LNCaP clone FGC (cell line): ENCODE results near the gene RAET1G.
"Not testable (repeated sequence)": the region's sequence is repeated elsewhere in the genome, so short reads cannot be mapped to it uniquely, and the experiment has no call there.

ENCODE experiments used
- DNase-seq: peaks from one replicate; pipeline ENCODE4 v3.0.0-alpha.2; 2011; ENCODE audit warnings: low read depth
- H3K4me3 ChIP-seq: 2 replicates; pipeline ENCODE4 v1.5.1; 2011; ENCODE audit warnings: mild to moderate bottlenecking, low read depth, low read length, control low read depth
- CTCF ChIP-seq: IDR thresholded peaks from 2 replicates; pipeline ENCODE4 v1.5.1; 2012; ENCODE audit warnings: mild to moderate bottlenecking; ENCODE audit not compliant: control insufficient read depth, insufficient read depth; ENCODE audit errors: extremely low read depth

RAET1G gene

DNA sequence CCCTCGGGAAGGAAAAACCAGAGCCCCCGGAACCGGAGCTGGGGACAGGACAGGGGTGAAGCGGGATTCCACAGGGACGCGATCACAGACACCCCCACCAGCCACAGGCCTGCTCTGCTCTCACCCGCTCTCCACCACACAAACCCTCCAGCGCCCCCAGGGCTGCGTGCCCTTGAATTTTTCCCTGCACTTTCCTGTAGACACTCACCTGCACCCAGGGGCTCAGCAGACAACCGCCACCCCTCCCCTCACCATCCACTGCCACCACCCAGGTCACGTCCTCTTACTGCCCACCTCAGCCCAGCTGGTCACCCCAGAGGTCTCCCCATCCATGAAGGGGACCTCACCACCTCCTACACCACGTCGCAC, 19.5 kb upstream of the RAET1G start:
- H3K4me3 ChIP-seq = peak overlapping the region; percentile 59
- DNase-seq = no peak
- no peak for TF ChIP-seq CTCF

DNA sequence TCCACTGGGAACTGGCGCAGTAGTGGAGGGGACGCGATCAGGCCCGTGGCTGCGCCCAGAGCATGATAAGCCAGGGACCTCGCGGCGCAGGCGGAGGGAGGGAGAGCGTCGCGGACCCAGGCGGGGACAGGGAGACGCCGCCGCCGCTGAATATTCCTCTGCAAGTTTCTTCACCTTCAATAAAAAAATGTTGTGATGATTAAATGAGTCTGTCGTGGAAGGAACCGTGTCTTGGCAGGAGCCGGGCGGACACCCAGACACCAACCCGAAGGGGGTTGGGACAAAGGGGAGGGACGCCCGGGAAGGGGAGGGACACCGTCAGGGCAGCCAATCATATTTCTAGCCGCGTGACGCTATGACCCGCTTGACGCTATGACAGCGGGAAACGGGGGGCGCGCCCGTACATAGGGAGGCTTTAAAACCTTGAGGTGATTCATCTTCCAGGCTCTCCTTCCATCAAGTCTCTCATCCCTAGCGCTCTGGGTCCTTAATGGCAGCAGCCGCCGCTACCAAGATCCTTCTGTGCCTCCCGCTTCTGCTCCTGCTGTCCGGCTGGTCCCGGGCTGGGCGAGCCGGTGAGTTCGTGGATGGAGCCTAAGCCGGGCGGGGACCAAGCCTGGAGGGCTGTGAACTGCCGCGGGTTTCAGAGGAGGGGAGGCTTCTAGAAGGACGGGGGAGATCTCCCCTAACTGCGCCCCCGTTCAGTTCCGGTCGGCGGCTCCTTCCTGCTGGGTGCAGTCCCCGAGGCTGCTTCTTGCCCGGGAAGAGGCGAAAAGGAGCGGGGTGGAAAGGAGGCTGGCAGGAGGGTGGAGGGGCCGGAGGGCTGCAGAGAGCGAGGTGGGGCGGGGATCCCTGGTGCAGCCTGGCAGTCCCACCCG, 18.9 kb upstream of the RAET1G start, which contains the start of gene ULBP2:
Gene ULBP2 (plus strand): TSS at position 432 of the 878 bp plus-strand sequence. CDS start 59 bp downstream, at position 491.
- peak within 1 kb of the TSS; percentile 59 for H3K4me3 ChIP-seq
- DNase-seq = peak; percentile 28
- no peak for TF ChIP-seq CTCF

GRCh38 chr6:149940672-149940982, 17.7 kb upstream of the RAET1G start:
- no peak overlapping the region for H3K4me3 ChIP-seq
- DNase-seq = no peak
- TF ChIP-seq CTCF = no peak

GRCh38 chr6:149939909-149940671, 17.2 kb upstream of the RAET1G start:
- no peak for DNase-seq
- no peak for TF ChIP-seq CTCF
- H3K4me3 ChIP-seq = no peak overlapping the region

GRCh38 chr6:149939356-149939648, 16.4 kb upstream of the RAET1G start:
- no peak for TF ChIP-seq CTCF
- no peak overlapping the region for H3K4me3 ChIP-seq
- no peak for DNase-seq

DNA sequence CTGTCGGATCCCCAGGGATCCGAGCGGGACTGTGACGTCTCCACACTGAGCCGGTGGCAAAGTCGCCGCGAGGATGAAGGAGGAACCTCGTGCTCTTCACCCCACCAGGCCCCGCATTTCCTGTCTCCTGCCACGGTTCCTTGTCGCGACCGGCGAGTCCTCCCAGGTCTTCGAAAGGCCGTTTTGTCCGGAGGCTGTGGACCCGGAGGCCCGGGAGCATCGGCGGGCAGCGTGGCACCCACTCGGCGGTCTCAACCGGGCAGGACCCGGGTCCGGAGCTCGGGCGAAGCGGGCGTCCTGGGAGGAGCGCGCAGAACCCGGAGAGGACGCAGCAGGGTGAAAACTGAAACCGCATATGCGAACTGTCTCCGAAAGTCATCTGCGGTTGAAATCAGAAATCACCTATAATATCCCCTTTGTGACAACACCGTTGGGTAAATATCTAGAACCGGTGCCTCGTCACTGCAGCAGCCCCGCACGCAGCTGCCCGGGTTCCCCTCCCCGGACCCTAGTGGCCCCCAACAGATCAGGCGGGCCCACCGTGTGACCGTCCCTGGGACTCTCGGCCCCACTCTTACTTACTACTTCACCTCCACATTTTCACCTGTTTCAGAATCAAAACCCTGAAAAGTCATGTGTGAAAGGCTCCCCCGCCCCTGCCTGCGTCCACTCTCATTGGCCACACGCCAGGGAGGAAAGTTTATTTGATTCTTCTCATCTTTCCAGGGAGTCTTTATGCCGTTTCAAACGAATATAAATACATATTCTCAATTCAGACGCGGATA, 15.8 kb upstream of the RAET1G start:
- no peak for TF ChIP-seq CTCF
- peak overlapping the region; percentile 41 for H3K4me3 ChIP-seq
- DNase-seq = no peak

DNA sequence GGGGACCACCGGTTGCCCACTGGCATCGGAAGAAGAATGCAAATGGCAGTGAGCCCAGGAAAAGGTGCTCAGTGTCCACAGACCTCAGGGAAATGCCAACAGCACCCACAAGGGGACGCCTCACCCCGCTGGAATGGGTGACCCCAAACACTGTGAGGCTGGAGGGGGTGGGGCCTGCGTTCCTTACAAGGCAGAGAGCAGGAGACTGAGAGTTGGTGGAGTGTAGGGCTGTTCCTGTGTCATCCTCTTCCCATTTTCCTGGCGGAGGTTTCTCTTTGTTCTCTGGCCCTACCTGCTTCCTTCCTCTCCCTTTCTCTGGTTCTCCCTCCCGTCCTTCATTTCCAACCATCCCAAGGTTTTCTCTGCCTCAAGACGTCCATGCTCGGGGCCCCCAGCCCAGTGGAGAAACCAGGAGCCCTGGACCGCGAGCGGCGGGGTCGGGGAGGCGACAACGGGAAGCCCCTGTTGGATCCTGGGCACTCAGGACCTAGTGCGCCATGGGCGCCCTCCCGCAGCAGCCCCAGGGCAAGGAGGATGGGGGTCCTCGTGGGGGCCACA, 15.2 kb upstream of the RAET1G start:
- peak overlapping the region; percentile 41 for H3K4me3 ChIP-seq
- not testable (repeated sequence) for DNase-seq
